ENCODE measurements around the gene LRP1B. TPM values are rescaled to one million over a fixed set of nuclear protein-coding genes. Genes with fewer than 3 reads are reported as not detected.

LRP1B gene
- total and polyA plus RNA-seq, 5 donors from 2014 or later = not detected

DNA sequence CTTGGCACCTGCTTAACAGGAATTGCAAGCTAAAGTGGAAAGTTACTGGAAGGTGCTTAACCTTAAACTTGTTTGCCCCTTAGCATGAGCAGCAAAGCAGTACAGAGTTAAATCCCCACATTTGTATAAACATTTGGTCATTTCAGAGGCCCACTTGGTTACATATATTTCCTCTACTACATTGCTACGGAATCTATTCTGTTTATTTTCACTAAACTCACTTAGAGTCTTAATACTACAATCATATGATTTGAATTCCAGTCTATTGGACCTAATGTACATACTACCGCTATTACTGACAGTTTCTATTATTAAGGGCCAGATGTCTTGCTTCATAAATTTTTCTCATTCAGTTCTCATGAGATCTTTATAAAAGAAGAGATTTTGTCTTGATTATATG is 1294.0 kb downstream of the LRP1B start:
- H3K9me3 ChIP-seq (ENCODE audit: control insufficient read depth in 2 of 2, low read length in 2 of 2) = no peaks in the 10 kb centered on the region
- no peaks in the 10 kb centered on the region for H3K4me1 ChIP-seq (ENCODE audit: control insufficient read depth, insufficient read depth, low read length, poor library complexity, severe bottlenecking)
- H3K4me1 Mint-ChIP-seq = no peaks in the 10 kb centered on the region
- DNase-seq (no peak), ATAC-seq (ENCODE audit: low read depth in 2 of 2) (no peak)
- no peak overlapping the region for H3K4me3 ChIP-seq (ENCODE audit: low read depth, low read length)
- H3K9me3 Mint-ChIP-seq = peaks cover 0 to 21% (median 5%) of the 10 kb centered on the region in 7 donors
- H3K27ac ChIP-seq (ENCODE audit: insufficient read depth, low read length, poor library complexity, severe bottlenecking) = no peak overlapping the region
- no peak overlapping the region for H3K4me3 Mint-ChIP-seq
- no peaks in the 10 kb centered on the region for H3K27me3 ChIP-seq (ENCODE audit: control insufficient read depth, insufficient read depth, low read length)
- no peaks in the 10 kb centered on the region for H3K36me3 ChIP-seq (ENCODE audit: control insufficient read depth, insufficient read depth, low read length)
- no peak overlapping the region for H3K27ac Mint-ChIP-seq
- no peaks in the 10 kb centered on the region for H3K36me3 Mint-ChIP-seq
- H3K27me3 Mint-ChIP-seq = no peaks in the 10 kb centered on the region

DNA sequence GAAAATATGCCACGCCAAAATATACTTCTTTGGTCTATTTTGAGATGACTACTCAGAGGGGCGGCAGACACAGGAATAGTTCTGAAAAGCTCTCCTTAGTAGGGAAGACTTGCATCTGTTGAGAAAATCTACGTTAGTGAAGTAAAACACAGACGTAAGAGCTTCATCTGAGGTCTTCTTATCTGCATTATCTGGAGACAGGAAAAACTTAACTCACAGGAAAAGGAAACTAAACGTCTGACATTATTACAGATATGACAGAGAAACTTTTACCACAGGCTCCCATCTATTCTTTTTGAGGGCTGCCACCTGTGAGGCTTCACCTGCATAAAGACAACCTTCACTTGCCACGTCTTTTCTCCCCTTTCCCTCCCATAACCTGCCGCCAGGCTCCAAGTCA is 1295.7 kb downstream of the LRP1B start:
- Mint-ChIP-seq H3K4me3 (no peak overlapping the region), H3K4me1 (no peaks in the 10 kb centered on the region), H3K27me3 (no peaks in the 10 kb centered on the region), H3K36me3 (no peaks in the 10 kb centered on the region), H3K9me3 (peaks cover 5 to 21% (median 13%) of the 10 kb centered on the region in 7 donors), H3K27ac (no peak overlapping the region)
- ATAC-seq (ENCODE audit: low read depth in 2 of 2) (no peak), DNase-seq (no peak)
- no peaks in the 10 kb centered on the region for H3K9me3 ChIP-seq (ENCODE audit: control insufficient read depth in 2 of 2, low read length in 2 of 2)
- no peak overlapping the region for H3K27ac ChIP-seq (ENCODE audit: insufficient read depth, low read length, poor library complexity, severe bottlenecking)
- H3K4me3 ChIP-seq (ENCODE audit: low read depth, low read length) = no peak overlapping the region
- no peaks in the 10 kb centered on the region for H3K36me3 ChIP-seq (ENCODE audit: control insufficient read depth, insufficient read depth, low read length)
- no peaks in the 10 kb centered on the region for H3K27me3 ChIP-seq (ENCODE audit: control insufficient read depth, insufficient read depth, low read length)
- no peaks in the 10 kb centered on the region for H3K4me1 ChIP-seq (ENCODE audit: control insufficient read depth, insufficient read depth, low read length, poor library complexity, severe bottlenecking)

DNA sequence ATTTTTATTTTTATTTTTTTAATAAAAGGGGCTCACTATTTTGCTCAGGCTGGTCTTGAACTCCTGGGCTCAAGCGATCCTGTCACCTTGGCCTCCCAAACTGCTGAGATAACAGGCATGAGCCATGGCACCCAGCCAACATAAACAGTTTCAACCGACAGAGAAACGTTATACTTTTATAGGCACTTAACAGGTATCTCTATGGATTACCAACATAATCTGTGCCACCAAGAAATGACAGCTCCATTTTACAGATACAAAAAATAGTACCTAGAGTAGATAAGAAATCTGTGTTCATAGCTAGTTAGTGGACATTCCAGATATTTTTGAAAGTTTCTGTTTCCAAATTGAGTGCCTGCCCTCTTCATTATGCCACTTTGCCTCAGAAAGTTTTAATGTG is 1316.7 kb downstream of the LRP1B start:
- no peak overlapping the region for H3K4me3 Mint-ChIP-seq
- H3K27me3 ChIP-seq (ENCODE audit: control insufficient read depth, insufficient read depth, low read length) = no peaks in the 10 kb centered on the region
- no peaks in the 10 kb centered on the region for H3K4me1 Mint-ChIP-seq

DNA sequence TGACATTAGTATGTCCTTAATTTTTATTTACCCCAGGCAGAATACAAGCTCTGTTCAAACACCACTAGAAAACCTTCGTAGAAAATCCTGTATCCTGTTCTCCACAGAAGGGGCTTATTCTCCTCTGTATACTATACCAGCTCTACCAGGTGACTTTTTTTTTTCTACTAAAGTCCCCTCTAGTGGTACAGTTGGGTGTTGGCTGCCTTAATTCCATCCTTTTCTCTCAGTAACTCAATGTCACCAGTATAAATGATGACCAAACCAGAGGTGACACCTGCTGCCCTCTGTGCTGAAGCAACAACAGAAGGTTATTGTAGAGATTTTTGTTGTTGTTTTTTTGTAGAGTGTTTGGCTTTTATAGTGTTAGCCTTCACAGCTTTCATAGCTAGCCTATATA is 1322.0 kb downstream of the LRP1B start:
- H3K36me3 Mint-ChIP-seq = no peaks in the 10 kb centered on the region
- no peak overlapping the region for H3K27ac Mint-ChIP-seq
- no peaks in the 10 kb centered on the region for H3K4me1 Mint-ChIP-seq
- no peak overlapping the region for H3K27ac ChIP-seq (ENCODE audit: insufficient read depth, low read length, poor library complexity, severe bottlenecking)
- H3K27me3 Mint-ChIP-seq = no peaks in the 10 kb centered on the region
- H3K36me3 ChIP-seq (ENCODE audit: control insufficient read depth, insufficient read depth, low read length) = no peaks in the 10 kb centered on the region
- no peak for ATAC-seq (ENCODE audit: low read depth in 2 of 2)
- no peaks in the 10 kb centered on the region for H3K27me3 ChIP-seq (ENCODE audit: control insufficient read depth, insufficient read depth, low read length)
- H3K9me3 ChIP-seq (ENCODE audit: control insufficient read depth in 2 of 2, low read length in 2 of 2) = peaks cover 0 to 3% of the 10 kb centered on the region in 2 experiments
- H3K4me3 Mint-ChIP-seq = no peak overlapping the region
- peaks cover 0 to 26% (median 7%) of the 10 kb centered on the region in 7 donors for H3K9me3 Mint-ChIP-seq
- no peaks in the 10 kb centered on the region for H3K4me1 ChIP-seq (ENCODE audit: control insufficient read depth, insufficient read depth, low read length, poor library complexity, severe bottlenecking)
- DNase-seq = no peak
- H3K4me3 ChIP-seq (ENCODE audit: low read depth, low read length) = no peak overlapping the region

More for the DNA sequence above, 1316.7 kb downstream of the LRP1B start:
- H3K27ac Mint-ChIP-seq = no peak overlapping the region
- no peak overlapping the region for H3K4me3 ChIP-seq (ENCODE audit: low read depth, low read length)
- H3K27ac ChIP-seq (ENCODE audit: insufficient read depth, low read length, poor library complexity, severe bottlenecking) = no peak overlapping the region
- peaks cover 0 to 23% (median 5%) of the 10 kb centered on the region in 7 donors for H3K9me3 Mint-ChIP-seq
- H3K36me3 Mint-ChIP-seq = no peaks in the 10 kb centered on the region
- no peaks in the 10 kb centered on the region for H3K27me3 Mint-ChIP-seq
- H3K4me1 ChIP-seq (ENCODE audit: control insufficient read depth, insufficient read depth, low read length, poor library complexity, severe bottlenecking) = no peaks in the 10 kb centered on the region
- DNase-seq (no peak), ATAC-seq (ENCODE audit: low read depth in 2 of 2) (no peak)
- H3K36me3 ChIP-seq (ENCODE audit: control insufficient read depth, insufficient read depth, low read length) = no peaks in the 10 kb centered on the region
- H3K9me3 ChIP-seq (ENCODE audit: control insufficient read depth in 2 of 2, low read length in 2 of 2) = peaks cover 4 to 12% of the 10 kb centered on the region in 2 experiments

DNA sequence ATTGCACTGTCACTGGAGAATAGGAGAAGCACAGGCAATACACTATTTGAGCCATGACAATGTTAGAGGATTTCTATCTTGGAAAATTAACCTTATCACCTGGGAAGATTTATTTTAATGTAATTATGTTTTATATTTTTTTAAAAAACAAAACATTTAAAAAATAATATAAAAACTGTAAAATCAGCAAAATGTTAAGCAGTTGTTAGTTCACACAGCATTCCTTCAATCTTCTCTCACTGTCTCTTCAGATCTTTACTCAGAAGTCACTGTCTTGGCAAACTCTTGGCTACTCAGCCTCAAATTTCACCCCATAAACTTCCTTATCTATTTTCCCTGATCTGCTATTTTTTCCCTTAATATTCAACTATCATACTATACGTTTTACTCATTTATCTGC is 1322.6 kb downstream of the LRP1B start:
- Histone ChIP-seq H3K27me3 (ENCODE audit: control insufficient read depth, insufficient read depth, low read length) (no peaks in the 10 kb centered on the region), H3K27ac (ENCODE audit: insufficient read depth, low read length, poor library complexity, severe bottlenecking) (no peak overlapping the region), H3K4me1 (ENCODE audit: control insufficient read depth, insufficient read depth, low read length, poor library complexity, severe bottlenecking) (no peaks in the 10 kb centered on the region), H3K9me3 (ENCODE audit: control insufficient read depth in 2 of 2, low read length in 2 of 2) (peaks cover 0 to 3% of the 10 kb centered on the region in 2 experiments), H3K4me3 (ENCODE audit: low read depth, low read length) (no peak overlapping the region), H3K36me3 (ENCODE audit: control insufficient read depth, insufficient read depth, low read length) (no peaks in the 10 kb centered on the region)
- ATAC-seq (ENCODE audit: low read depth in 2 of 2) (no peak), DNase-seq (no peak)
- Mint-ChIP-seq H3K4me3 (no peak overlapping the region), H3K27ac (no peak overlapping the region), H3K9me3 (peaks cover 0 to 20% (median 7%) of the 10 kb centered on the region in 7 donors), H3K27me3 (no peaks in the 10 kb centered on the region), H3K4me1 (no peaks in the 10 kb centered on the region), H3K36me3 (no peaks in the 10 kb centered on the region)

DNA sequence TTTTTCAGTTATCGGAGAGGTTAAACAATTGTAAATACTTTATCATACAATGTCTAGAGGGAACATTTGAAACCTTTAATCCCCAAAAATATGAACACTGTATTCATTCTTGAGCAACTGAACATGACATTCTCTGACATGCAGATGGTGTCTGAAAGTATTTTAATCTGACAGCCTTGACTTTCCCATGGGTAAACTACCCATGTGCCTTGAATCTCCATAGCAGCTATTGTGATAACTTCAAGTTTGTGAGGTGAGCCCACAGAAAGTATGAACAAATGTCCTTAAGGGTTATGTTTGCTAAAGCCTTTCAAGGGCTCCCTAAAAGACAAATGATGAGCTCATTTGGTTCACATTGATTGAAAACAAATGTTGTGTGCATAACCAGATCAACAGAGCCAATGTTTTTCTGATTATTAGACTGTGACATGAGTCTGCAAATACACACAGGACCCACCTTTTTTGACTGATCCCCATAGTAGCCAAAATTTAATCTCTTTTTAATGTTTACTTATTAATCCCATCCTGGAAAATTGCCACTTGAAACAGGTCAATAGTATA is 1326.0 kb downstream of the LRP1B start:
- Histone ChIP-seq H3K27ac (ENCODE audit: insufficient read depth, low read length, poor library complexity, severe bottlenecking) (no peak overlapping the region), H3K9me3 (ENCODE audit: control insufficient read depth in 2 of 2, low read length in 2 of 2) (peaks cover 0 to 3% of the 10 kb centered on the region in 2 experiments), H3K4me1 (ENCODE audit: control insufficient read depth, insufficient read depth, low read length, poor library complexity, severe bottlenecking) (no peaks in the 10 kb centered on the region), H3K4me3 (ENCODE audit: low read depth, low read length) (no peak overlapping the region), H3K36me3 (ENCODE audit: control insufficient read depth, insufficient read depth, low read length) (no peaks in the 10 kb centered on the region), H3K27me3 (ENCODE audit: control insufficient read depth, insufficient read depth, low read length) (no peaks in the 10 kb centered on the region)
- Mint-ChIP-seq H3K9me3 (peaks cover 0 to 17% (median 7%) of the 10 kb centered on the region in 7 donors), H3K4me1 (no peaks in the 10 kb centered on the region), H3K36me3 (no peaks in the 10 kb centered on the region), H3K27ac (no peak overlapping the region), H3K4me3 (no peak overlapping the region), H3K27me3 (no peaks in the 10 kb centered on the region)
- ATAC-seq (ENCODE audit: low read depth in 2 of 2) (no peak), DNase-seq (no peak)

DNA sequence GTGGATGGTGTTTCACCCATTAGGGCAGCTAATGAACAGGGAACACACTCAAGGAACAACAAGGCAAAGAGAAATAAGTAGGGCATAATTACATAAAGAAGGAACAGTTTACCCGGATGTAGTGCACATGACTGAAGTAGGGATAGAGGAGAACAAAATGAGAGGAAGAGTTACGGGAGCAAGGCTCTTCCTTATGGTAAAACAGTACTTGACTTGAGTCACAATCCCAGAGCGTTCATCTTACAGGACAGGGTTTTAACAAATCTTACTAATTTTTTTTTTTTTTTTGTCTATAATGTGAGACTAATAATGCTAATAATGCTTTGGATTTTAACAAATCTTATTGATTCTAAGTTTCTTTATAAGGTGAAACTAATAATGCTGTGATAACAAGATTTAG is 1329.5 kb downstream of the LRP1B start:
- peaks cover 0 to 3% of the 10 kb centered on the region in 2 experiments for H3K9me3 ChIP-seq (ENCODE audit: control insufficient read depth in 2 of 2, low read length in 2 of 2)
- no peak overlapping the region for H3K4me3 ChIP-seq (ENCODE audit: low read depth, low read length)
- H3K36me3 ChIP-seq (ENCODE audit: control insufficient read depth, insufficient read depth, low read length) = no peaks in the 10 kb centered on the region
- H3K27me3 ChIP-seq (ENCODE audit: control insufficient read depth, insufficient read depth, low read length) = no peaks in the 10 kb centered on the region
- no peak for ATAC-seq (ENCODE audit: low read depth in 2 of 2)
- no peak overlapping the region for H3K4me3 Mint-ChIP-seq
- no peak overlapping the region for H3K27ac Mint-ChIP-seq
- H3K4me1 Mint-ChIP-seq = no peaks in the 10 kb centered on the region
- no peak for DNase-seq
- H3K9me3 Mint-ChIP-seq = peaks cover 0 to 9% (median 8%) of the 10 kb centered on the region in 7 donors
- H3K36me3 Mint-ChIP-seq = no peaks in the 10 kb centered on the region
- H3K27ac ChIP-seq (ENCODE audit: insufficient read depth, low read length, poor library complexity, severe bottlenecking) = no peak overlapping the region
- no peaks in the 10 kb centered on the region for H3K4me1 ChIP-seq (ENCODE audit: control insufficient read depth, insufficient read depth, low read length, poor library complexity, severe bottlenecking)
- no peaks in the 10 kb centered on the region for H3K27me3 Mint-ChIP-seq

DNA sequence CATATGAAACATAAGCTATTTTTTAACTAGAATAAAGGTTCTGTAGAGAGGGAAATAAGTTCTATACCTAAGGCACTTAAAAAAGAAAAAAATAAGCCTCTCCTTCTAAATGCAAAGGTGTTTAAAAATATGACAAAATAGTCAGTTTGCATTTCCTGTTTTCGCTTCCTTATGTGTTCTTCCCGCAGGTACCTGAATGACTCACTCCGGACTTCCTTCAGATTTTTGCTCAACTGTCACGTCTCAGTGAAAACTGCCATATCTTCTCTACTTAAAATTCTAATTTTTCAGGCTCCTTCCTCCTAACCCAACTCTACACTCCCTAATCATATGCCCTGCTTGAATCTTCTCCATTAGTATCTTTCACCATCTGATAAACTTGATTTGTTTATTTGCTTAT is 1333.1 kb downstream of the LRP1B start:
- no peak overlapping the region for H3K4me3 ChIP-seq (ENCODE audit: low read depth, low read length)
- no peak overlapping the region for H3K27ac Mint-ChIP-seq
- no peak for ATAC-seq (ENCODE audit: low read depth in 2 of 2)

More for the DNA sequence above, 1333.1 kb downstream of the LRP1B start:
- DNase-seq = no peak
- Histone ChIP-seq H3K27ac (ENCODE audit: insufficient read depth, low read length, poor library complexity, severe bottlenecking) (no peak overlapping the region), H3K9me3 (ENCODE audit: control insufficient read depth in 2 of 2, low read length in 2 of 2) (no peaks in the 10 kb centered on the region), H3K36me3 (ENCODE audit: control insufficient read depth, insufficient read depth, low read length) (no peaks in the 10 kb centered on the region), H3K27me3 (ENCODE audit: control insufficient read depth, insufficient read depth, low read length) (no peaks in the 10 kb centered on the region), H3K4me1 (ENCODE audit: control insufficient read depth, insufficient read depth, low read length, poor library complexity, severe bottlenecking) (no peaks in the 10 kb centered on the region)
- Mint-ChIP-seq H3K9me3 (peaks cover 0 to 8% (median 4%) of the 10 kb centered on the region in 7 donors), H3K4me1 (no peaks in the 10 kb centered on the region), H3K36me3 (no peaks in the 10 kb centered on the region), H3K27me3 (no peaks in the 10 kb centered on the region), H3K4me3 (no peak overlapping the region)

All from CD4-positive, CD25-positive, alpha-beta regulatory T cell (primary cell).